C4-2B (cell line): ENCODE measurements around the gene OPA3.

ENCODE experiments used
- H3K27ac ChIP-seq: fragments of 450-650 bp; 2 replicates; pipeline ENCODE4 v1.5.1; 2017
- CTCF ChIP-seq: fragments of 450-650 bp; conservative IDR thresholded peaks from 2 replicates; pipeline ENCODE4 v1.5.1; 2017; ENCODE audit warnings: mild to moderate bottlenecking
- ZFX ChIP-seq: fragments of 450-650 bp; IDR thresholded peaks from 2 replicates; pipeline ENCODE4 v1.6.1; 2017

The OPA3 gene

GRCh38 chr19:45585158-45585577 lies 566 bp upstream of the OPA3 start:
- TF ChIP-seq CTCF (no peak), ZFX (no peak)
- H3K27ac ChIP-seq: peak overlapping the region; percentile 85

- no peak for TF ChIP-seq ZFX
- no peak for TF ChIP-seq CTCF
- H3K27ac ChIP-seq: no peak overlapping the region
Observed at GRCh38 chr19:45581576-45581975, 3.0 kb downstream of the OPA3 start.

- H3K27ac ChIP-seq: no peak overlapping the region
- TF ChIP-seq ZFX (no peak), CTCF (no peak)
Observed at GRCh38 chr19:45578861-45579260, 5.7 kb downstream of the OPA3 start.

GRCh38 chr19:45577111-45577905 lies 7.3 kb downstream of the OPA3 start:
- TF ChIP-seq ZFX (no peak), CTCF (no peak)
- H3K27ac ChIP-seq: no peak overlapping the region

GRCh38 chr19:45576682-45577081 lies 7.9 kb downstream of the OPA3 start:
- no peak for TF ChIP-seq CTCF
- no peak for TF ChIP-seq ZFX
- no peak overlapping the region for H3K27ac ChIP-seq

- no peak overlapping the region for H3K27ac ChIP-seq
- TF ChIP-seq ZFX (no peak), CTCF (no peak)
Observed at GRCh38 chr19:45575216-45575615, 9.4 kb downstream of the OPA3 start.

- H3K27ac ChIP-seq: no peak overlapping the region
- TF ChIP-seq CTCF (no peak), ZFX (no peak)
Observed at GRCh38 chr19:45574526-45574925, 10.1 kb downstream of the OPA3 start.
